ENCODE measurements around the gene RPN2. TPM values are rescaled to one million over a fixed set of nuclear protein-coding genes. Genes with fewer than 3 reads are reported as not detected.

RPN2 gene
- total and polyA plus RNA-seq, 2 of the 13 experiments (the other 11 are each of a cell fraction or from before 2014, with no cell fraction given) = 587 to 1,818 TPM

DNA sequence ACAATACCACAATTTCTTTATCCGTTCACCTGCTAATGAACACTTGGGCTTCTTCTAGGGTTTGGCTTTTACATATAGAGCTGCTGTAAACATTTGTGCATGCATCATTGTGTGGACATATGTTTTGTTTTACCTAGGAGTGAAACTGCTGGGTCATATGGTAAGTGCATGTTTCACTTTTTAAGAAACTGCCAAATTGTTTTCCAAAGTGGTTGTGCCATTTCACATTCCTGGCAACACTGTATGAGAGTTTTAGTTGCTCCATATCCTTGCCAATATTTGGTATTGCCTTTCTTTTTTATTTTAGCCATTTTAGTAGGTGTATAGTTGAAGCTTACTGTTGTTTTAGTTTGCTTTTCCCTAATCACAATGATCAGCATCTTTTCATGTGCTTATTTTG, 14.1 kb upstream of the RPN2 start:
- WGBS (ENCODE audit: low lambda C conversion rate) = 94% methylated on average over 1 of the region's 1 CpG
- in situ Hi-C loops (cut with HindIII; ENCODE audit: extremely low pct_ligation_motif_present, low pct_unique_long_range_greater_than_20kb) (no loop called here), intact Hi-C loops (cut with micrococcal nuclease; ENCODE audit: unreplicated experiment) (no loop called here)
- Histone ChIP-seq H3K9ac (ENCODE audit: insufficient read depth, low read depth, low read length) (no peak overlapping the region), H4K20me1 (ENCODE audit: insufficient read depth, low read length) (no peaks in the 10 kb centered on the region), H3K27me3 (ENCODE audit: control insufficient read depth in 1 of 2, insufficient read depth in 2 of 2, low read length in 2 of 2) (no peaks in the 10 kb centered on the region), H3K4me3 (replicated peaks in 1 of 3; ENCODE audit: insufficient read depth in 1 of 3, low read depth in 2 of 3, low read length in 3 of 3) (no peak overlapping the region), H3K27ac (ENCODE audit: extremely low read length, insufficient read depth, low read length) (no peak overlapping the region), H3K9me3 (ENCODE audit: low read length) (no peaks in the 10 kb centered on the region), H3K4me2 (ENCODE audit: low read depth, low read length) (no peak overlapping the region), H3K36me3 (replicated peaks in 1 of 2; ENCODE audit: control insufficient read depth in 1 of 2, insufficient read depth in 2 of 2, low read length in 2 of 2) (peaks cover 0 to 2% of the 10 kb centered on the region in 2 experiments; a peak in 1 of 5 replicates), H2AFZ (ENCODE audit: low read length) (no peak overlapping the region), H3K4me1 (ENCODE audit: insufficient read depth, low read length) (no peaks in the 10 kb centered on the region), H3K79me2 (ENCODE audit: insufficient read depth, low read length) (no peaks in the 10 kb centered on the region)
- BruUV-seq (replicated peaks) = no TSS peak
- TF ChIP-seq, protein P1, sequence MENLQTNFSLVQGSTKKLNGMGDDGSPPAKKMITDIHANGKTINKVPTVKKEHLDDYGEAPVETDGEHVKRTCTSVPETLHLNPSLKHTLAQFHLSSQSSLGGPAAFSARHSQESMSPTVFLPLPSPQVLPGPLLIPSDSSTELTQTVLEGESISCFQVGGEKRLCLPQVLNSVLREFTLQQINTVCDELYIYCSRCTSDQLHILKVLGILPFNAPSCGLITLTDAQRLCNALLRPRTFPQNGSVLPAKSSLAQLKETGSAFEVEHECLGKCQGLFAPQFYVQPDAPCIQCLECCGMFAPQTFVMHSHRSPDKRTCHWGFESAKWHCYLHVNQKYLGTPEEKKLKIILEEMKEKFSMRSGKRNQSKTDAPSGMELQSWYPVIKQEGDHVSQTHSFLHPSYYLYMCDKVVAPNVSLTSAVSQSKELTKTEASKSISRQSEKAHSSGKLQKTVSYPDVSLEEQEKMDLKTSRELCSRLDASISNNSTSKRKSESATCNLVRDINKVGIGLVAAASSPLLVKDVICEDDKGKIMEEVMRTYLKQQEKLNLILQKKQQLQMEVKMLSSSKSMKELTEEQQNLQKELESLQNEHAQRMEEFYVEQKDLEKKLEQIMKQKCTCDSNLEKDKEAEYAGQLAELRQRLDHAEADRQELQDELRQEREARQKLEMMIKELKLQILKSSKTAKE (CRISPR knock-in tag; IDR thresholded peaks at IDR 0.05; ENCODE audit: borderline replicate concordance) = no peak
- TF ChIP-seq MBNL3 (CRISPR knock-in tag; conservative IDR thresholded peaks at IDR 0.05) (no peak), ZNF724P (CRISPR knock-in tag; IDR thresholded peaks at IDR 0.05; ENCODE audit: borderline replicate concordance) (no peak), RERE (CRISPR knock-in tag; IDR thresholded peaks at IDR 0.05; ENCODE audit: low read depth) (no peak), ELF1 (CRISPR knock-in tag; IDR thresholded peaks at IDR 0.05) (no peak), ATM (IDR thresholded peaks at IDR 0.05; ENCODE audit: borderline replicate concordance) (no peak), RBM22 (optimal IDR thresholded peaks at IDR 0.05; ENCODE audit: low read length) (no peak), ZNF570 (CRISPR knock-in tag; IDR thresholded peaks at IDR 0.05; ENCODE audit: borderline replicate concordance) (no peak), ZNF44 (CRISPR knock-in tag; IDR thresholded peaks at IDR 0.05) (no peak)
- TF ChIP-seq, protein P2, sequence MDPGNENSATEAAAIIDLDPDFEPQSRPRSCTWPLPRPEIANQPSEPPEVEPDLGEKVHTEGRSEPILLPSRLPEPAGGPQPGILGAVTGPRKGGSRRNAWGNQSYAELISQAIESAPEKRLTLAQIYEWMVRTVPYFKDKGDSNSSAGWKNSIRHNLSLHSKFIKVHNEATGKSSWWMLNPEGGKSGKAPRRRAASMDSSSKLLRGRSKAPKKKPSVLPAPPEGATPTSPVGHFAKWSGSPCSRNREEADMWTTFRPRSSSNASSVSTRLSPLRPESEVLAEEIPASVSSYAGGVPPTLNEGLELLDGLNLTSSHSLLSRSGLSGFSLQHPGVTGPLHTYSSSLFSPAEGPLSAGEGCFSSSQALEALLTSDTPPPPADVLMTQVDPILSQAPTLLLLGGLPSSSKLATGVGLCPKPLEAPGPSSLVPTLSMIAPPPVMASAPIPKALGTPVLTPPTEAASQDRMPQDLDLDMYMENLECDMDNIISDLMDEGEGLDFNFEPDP (CRISPR knock-in tag; conservative IDR thresholded peaks at IDR 0.05) = no peak
- TF ChIP-seq, protein P3, sequence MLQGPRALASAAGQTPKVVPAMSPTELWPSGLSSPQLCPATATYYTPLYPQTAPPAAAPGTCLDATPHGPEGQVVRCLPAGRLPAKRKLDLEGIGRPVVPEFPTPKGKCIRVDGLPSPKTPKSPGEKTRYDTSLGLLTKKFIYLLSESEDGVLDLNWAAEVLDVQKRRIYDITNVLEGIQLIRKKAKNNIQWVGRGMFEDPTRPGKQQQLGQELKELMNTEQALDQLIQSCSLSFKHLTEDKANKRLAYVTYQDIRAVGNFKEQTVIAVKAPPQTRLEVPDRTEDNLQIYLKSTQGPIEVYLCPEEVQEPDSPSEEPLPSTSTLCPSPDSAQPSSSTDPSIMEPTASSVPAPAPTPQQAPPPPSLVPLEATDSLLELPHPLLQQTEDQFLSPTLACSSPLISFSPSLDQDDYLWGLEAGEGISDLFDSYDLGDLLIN (CRISPR knock-in tag; IDR thresholded peaks at IDR 0.05; ENCODE audit: borderline replicate concordance) = no peak
- ATAC-seq (no peak), FAIRE-seq (no peak), DNase-seq (ENCODE audit: low spot score) (no peak)
- CTCF ChIA-PET (ENCODE audit: low intra/inter-chr PET ratio, low total read pairs) = no interaction called here
- POLR2A ChIA-PET = interaction anchor here (1.0 kb wide), 1 partner anchor 13 kb away, joined by 3 read pairs; no protein-coding TSS in a partner anchor

All from HepG2 (cell line).